ENCODE results near the gene KLK15. TPM values are rescaled to one million over a fixed set of nuclear protein-coding genes. Genes with fewer than 3 reads are reported as not detected.

KLK15 gene
- polyA plus RNA-seq, 1 donor, result not detected

DNA sequence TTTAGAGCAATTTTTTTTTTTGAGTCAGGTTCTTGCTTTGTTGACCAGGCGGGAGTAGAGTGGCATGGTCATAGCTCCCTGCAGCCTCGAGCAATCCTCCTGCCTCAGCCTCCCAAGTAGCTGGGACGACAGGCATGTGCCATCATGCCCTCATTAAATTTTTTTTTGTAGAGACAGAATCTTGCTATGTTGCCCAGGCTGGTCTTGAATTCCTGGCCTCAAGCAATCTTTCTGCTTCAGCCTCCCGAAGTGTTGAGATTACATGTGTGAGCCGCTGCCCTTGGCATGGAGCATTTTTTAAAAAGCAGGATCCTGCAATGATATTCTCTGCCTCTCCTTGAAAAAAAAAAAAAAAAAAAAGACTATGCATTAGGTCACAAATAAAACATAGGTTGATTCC lies 57.2 kb downstream of the KLK15 start:
- no peak for DNase-seq (ENCODE audit: low read depth)

Other genes with a start within 250 kb of the KLK15 start
- 0.42 TPM for gene SYT3, start 193.7 kb downstream of the KLK15 start, polyA plus RNA-seq (ENCODE audit: insufficient read length)
- gene C19orf81, start 184.1 kb downstream of the KLK15 start, polyA plus RNA-seq (ENCODE audit: insufficient read length), result 3.8 TPM
- 44.4 TPM for gene SHANK1, start 113.8 kb downstream of the KLK15 start, polyA plus RNA-seq (ENCODE audit: insufficient read length)
- 24.4 TPM for gene CLEC11A, start 110.2 kb downstream of the KLK15 start, polyA plus RNA-seq (ENCODE audit: insufficient read length)
- gene GPR32, start 63.1 kb downstream of the KLK15 start, polyA plus RNA-seq (ENCODE audit: insufficient read length), result not detected
- not detected for gene ACP4, start 43.2 kb downstream of the KLK15 start, polyA plus RNA-seq (ENCODE audit: insufficient read length)
- gene KLK1, start 9.8 kb downstream of the KLK15 start, polyA plus RNA-seq (ENCODE audit: insufficient read length), result 0.56 TPM
- not detected for gene KLK3, start 21.3 kb upstream of the KLK15 start, polyA plus RNA-seq (ENCODE audit: insufficient read length)
- 0.40 TPM for gene KLK2, start 39.9 kb upstream of the KLK15 start, polyA plus RNA-seq (ENCODE audit: insufficient read length)
- not detected for gene KLK4, start 77.8 kb upstream of the KLK15 start, polyA plus RNA-seq (ENCODE audit: insufficient read length)
- gene KLK5, start 119.5 kb upstream of the KLK15 start, polyA plus RNA-seq (ENCODE audit: insufficient read length), result not detected
- gene KLK6, start 136.0 kb upstream of the KLK15 start, polyA plus RNA-seq (ENCODE audit: insufficient read length), result 0.10 TPM
- not detected for gene KLK7, start 150.3 kb upstream of the KLK15 start, polyA plus RNA-seq (ENCODE audit: insufficient read length)
- not detected for gene KLK8, start 168.0 kb upstream of the KLK15 start, polyA plus RNA-seq (ENCODE audit: insufficient read length)
- 0.18 TPM for gene KLK10, start 186.1 kb upstream of the KLK15 start, polyA plus RNA-seq (ENCODE audit: insufficient read length)
- not detected for gene KLK11, start 193.0 kb upstream of the KLK15 start, polyA plus RNA-seq (ENCODE audit: insufficient read length)
- gene KLK12, start 201.4 kb upstream of the KLK15 start, polyA plus RNA-seq (ENCODE audit: insufficient read length), result not detected
- gene KLK13, start 231.5 kb upstream of the KLK15 start, polyA plus RNA-seq (ENCODE audit: insufficient read length), result not detected
- 0.34 TPM for gene KLK14, start 249.3 kb upstream of the KLK15 start, polyA plus RNA-seq (ENCODE audit: insufficient read length)